Measurements from ENCODE around the gene CC2D1A. TPM values are rescaled to one million over a fixed set of nuclear protein-coding genes. Genes with fewer than 3 reads are reported as not detected.
"Not testable (repeated sequence)": the region's sequence is repeated elsewhere in the genome, so short reads cannot be mapped to it uniquely, and the experiment has no call there.

CC2D1A gene
- total RNA-seq, 1 experiment from 2014 or later = 22.8 TPM

DNA sequence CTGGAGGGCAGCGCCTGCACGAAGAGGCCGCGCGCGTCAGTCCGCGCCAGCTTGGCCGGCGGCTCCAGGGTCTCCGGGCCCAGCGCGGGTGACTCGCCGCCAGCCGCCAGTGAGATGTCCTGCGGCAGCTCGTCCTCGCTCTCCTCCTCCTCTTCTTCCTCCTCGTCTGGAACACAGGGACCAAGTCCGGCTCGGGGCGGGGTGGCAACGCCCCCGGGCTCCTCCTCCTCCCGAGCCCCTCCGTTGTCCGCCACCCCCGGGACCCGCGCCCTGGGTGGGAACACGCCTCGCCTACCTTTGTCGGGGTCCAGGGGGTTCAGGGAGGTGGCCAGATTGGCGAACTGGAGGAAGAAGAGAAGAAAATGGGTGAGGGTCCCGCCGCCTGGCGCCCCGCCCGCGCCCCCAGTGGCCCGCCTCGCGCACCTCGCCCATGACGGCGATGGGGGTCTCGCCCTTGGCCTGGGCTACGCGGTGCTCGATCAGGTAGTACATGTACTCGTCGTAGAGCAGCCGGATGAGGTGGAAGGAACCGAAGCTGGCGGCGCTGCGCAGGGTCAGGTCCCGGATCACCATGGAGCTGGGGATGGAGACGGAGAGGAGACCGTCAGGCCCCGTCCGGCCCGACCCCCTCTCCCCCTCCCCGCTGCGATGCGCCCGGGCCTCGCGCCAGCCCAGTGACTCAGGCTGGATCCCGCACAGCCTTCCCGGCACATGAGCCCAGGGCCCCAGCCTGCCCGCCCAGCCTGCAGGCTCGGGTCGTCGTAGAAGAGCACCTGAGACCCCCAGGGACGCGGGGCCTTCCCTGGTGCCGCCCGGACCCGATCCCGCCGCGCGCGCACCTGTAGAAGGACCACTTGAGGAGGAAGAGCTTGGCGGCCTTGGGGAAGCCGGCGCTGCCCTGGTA lies 57.0 kb downstream of the CC2D1A start:
- H3K4me3 ChIP-seq (ENCODE audit: insufficient read depth, low read depth, low read length) = peak overlapping the region; percentile 43; the same call in 1 of the 2 replicates
- H3K36me3 ChIP-seq (replicated peaks; ENCODE audit: control insufficient read depth, insufficient read depth, low read length) = peaks cover 5% of the 10 kb centered on the region
- no peaks in the 10 kb centered on the region for H3K27me3 ChIP-seq (ENCODE audit: control insufficient read depth, insufficient read depth, low read length)
- no peak for DNase-seq

DNA sequence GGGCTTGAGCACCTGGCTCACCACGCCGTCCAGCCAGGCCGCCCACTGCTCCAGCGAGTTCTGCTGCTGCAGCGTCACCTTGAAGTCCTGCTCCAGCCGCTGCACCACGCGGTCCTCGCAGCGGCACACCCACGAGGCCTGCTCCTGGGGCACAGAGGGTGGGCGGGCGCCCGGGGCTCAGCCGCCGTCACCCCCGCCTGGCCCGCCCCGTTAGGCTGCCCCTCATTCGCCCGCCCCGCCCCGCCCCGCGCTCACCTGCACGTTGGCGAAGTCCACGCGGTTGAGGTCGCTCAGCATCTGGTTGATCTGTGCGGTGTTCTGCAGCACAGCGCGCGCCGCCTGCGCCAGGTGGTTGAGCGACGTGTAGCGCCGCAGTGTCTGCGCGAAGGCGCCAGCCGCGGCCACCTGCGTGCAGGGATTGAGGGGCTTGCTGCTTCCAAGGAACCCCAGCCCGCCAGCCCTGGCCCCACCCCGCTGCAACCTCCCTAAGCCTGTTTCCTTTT lies 57.7 kb downstream of the CC2D1A start:
- H3K36me3 ChIP-seq (replicated peaks; ENCODE audit: control insufficient read depth, insufficient read depth, low read length) = peaks cover 5% of the 10 kb centered on the region
- H3K4me3 ChIP-seq (ENCODE audit: insufficient read depth, low read depth, low read length) = peak overlapping the region; percentile 43; the same call in 1 of the 2 replicates
- no peaks in the 10 kb centered on the region for H3K27me3 ChIP-seq (ENCODE audit: control insufficient read depth, insufficient read depth, low read length)
- no peak for DNase-seq

DNA sequence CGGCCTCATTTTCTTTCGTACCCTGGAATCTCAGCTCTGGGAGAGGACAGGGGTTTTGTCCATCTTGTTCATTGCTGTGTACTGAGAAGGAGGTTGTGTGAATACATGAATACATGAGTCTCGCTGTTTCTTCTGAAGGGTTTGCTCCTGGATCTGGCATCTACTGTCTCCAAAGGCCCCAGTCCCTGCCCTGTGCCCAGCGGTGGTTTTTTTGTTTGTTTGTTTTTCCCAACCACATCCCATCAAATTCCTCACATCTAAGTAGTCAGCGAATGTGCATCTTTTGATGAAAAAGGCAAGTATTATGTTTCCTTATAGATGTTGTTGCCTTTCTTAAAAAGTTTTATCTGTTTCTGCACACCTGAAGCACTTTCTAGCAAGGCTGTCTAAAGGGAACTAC lies 58.8 kb downstream of the CC2D1A start:
- H3K4me3 ChIP-seq (ENCODE audit: insufficient read depth, low read depth, low read length) = no peak overlapping the region
- no peaks in the 10 kb centered on the region for H3K27me3 ChIP-seq (ENCODE audit: control insufficient read depth, insufficient read depth, low read length)
- peak; percentile 5 for DNase-seq
- peaks cover 5% of the 10 kb centered on the region for H3K36me3 ChIP-seq (replicated peaks; ENCODE audit: control insufficient read depth, insufficient read depth, low read length)

DNA sequence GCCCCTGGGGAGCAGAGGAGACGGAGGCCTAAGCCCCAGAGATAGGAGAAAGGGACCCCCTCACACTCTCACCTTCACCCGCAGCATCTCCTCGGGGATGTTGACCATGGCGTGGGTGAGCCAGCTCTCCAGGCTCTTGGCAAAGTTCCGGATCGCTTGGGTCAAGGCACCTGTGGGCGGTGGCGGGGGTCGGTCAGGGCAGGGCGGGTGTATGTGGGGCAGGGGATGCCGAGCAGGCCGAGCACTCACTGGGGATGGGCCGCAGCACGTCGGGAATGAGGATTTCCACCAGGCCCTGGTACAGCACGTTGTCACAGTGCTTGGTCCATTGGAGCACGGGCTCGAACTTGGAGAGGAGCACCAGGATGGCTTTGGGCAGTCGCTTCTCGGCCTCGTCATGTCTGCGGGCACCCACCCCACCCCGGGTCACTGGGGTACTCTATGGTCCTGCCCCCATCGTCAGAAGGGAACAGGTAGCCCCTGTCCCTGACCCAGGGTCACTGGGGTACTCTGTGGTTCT lies 59.4 kb downstream of the CC2D1A start:
- Histone ChIP-seq H3K36me3 (replicated peaks; ENCODE audit: control insufficient read depth, insufficient read depth, low read length) (peaks cover 4% of the 10 kb centered on the region), H3K4me3 (ENCODE audit: insufficient read depth, low read depth, low read length) (no peak overlapping the region), H3K27me3 (ENCODE audit: control insufficient read depth, insufficient read depth, low read length) (no peaks in the 10 kb centered on the region)
- no peak for DNase-seq

- no peak overlapping the region for H3K4me3 ChIP-seq (ENCODE audit: insufficient read depth, low read depth, low read length)
- no peak for DNase-seq
- H3K27me3 ChIP-seq (ENCODE audit: control insufficient read depth, insufficient read depth, low read length) = no peaks in the 10 kb centered on the region
- peaks cover 1% of the 10 kb centered on the region; the same call in 1 of the 2 replicates for H3K36me3 ChIP-seq (replicated peaks; ENCODE audit: control insufficient read depth, insufficient read depth, low read length)
These were observed 60.1 kb downstream of the CC2D1A start for GRCh38 chr19:13965926-13966683.

- no peak for DNase-seq
- no peak overlapping the region for H3K4me3 ChIP-seq (ENCODE audit: insufficient read depth, low read depth, low read length)
- H3K36me3 ChIP-seq (replicated peaks; ENCODE audit: control insufficient read depth, insufficient read depth, low read length) = peaks cover 1% of the 10 kb centered on the region; the same call in 1 of the 2 replicates
- no peaks in the 10 kb centered on the region for H3K27me3 ChIP-seq (ENCODE audit: control insufficient read depth, insufficient read depth, low read length)
These were observed 60.7 kb downstream of the CC2D1A start for GRCh38 chr19:13966684-13967128.

DNA sequence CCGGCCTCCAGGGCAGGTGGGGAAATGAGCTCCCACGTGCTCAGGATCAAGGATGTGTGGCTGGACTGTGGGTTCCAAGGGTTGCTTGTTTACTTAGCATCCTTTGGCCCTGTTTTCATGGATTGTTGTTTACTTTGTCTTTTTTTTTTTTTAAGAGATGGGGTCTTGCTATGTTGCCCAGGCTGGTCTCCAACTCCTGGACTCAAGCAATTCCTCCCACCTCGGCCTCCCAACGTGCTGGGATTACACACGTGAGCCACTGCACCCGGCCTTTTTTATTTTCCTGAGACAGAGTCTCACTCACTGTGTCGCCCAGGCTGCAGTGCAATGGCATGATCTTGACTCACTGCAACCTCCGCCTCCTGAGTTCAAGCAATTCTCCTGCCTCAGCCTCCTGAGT lies 61.2 kb downstream of the CC2D1A start:
- not testable (repeated sequence) for H3K36me3 ChIP-seq (replicated peaks; ENCODE audit: control insufficient read depth, insufficient read depth, low read length); H3K27me3 ChIP-seq (ENCODE audit: control insufficient read depth, insufficient read depth, low read length); H3K4me3 ChIP-seq (ENCODE audit: insufficient read depth, low read depth, low read length)
- DNase-seq = peak; percentile 2

- H3K36me3 ChIP-seq (replicated peaks; ENCODE audit: control insufficient read depth, insufficient read depth, low read length) = peaks cover 1% of the 10 kb centered on the region
- no peak overlapping the region for H3K4me3 ChIP-seq (ENCODE audit: insufficient read depth, low read depth, low read length)
- no peak for DNase-seq
- H3K27me3 ChIP-seq (ENCODE audit: control insufficient read depth, insufficient read depth, low read length) = no peaks in the 10 kb centered on the region
These were observed 62.5 kb downstream of the CC2D1A start for GRCh38 chr19:13968383-13968935.

GRCh38 chr19:13968999-13969398 lies 63.0 kb downstream of the CC2D1A start:
- Histone ChIP-seq H3K4me3 (ENCODE audit: insufficient read depth, low read depth, low read length) (no peak overlapping the region), H3K36me3 (replicated peaks; ENCODE audit: control insufficient read depth, insufficient read depth, low read length) (peaks cover 1% of the 10 kb centered on the region), H3K27me3 (ENCODE audit: control insufficient read depth, insufficient read depth, low read length) (no peaks in the 10 kb centered on the region)
- DNase-seq = no peak

- DNase-seq = no peak
- H3K36me3 ChIP-seq (replicated peaks; ENCODE audit: control insufficient read depth, insufficient read depth, low read length) = peaks cover 1% of the 10 kb centered on the region
- no peak overlapping the region for H3K4me3 ChIP-seq (ENCODE audit: insufficient read depth, low read depth, low read length)
- no peaks in the 10 kb centered on the region for H3K27me3 ChIP-seq (ENCODE audit: control insufficient read depth, insufficient read depth, low read length)
These were observed 63.9 kb downstream of the CC2D1A start for GRCh38 chr19:13969897-13970296.

DNA sequence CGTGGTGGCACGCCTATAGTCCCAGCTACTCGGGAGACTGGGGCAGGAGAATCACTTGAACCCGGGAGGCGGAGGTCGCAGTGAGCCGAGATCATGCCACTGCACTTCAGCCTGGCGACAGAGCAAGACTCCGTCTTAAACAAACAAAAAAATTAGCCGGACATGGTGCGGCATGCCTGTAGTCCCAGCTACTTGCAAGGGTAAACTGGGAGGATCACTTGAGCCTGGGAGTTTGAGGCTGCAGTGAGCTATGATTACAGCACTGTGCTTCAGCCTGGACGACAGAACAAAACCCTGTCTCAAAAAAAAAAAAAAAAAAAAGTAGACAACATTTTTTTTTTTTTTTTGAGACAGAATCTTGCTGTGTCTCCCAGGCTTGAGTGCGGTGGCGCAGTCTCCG lies 65.9 kb downstream of the CC2D1A start:
- not testable (repeated sequence) for DNase-seq; H3K36me3 ChIP-seq (replicated peaks; ENCODE audit: control insufficient read depth, insufficient read depth, low read length); H3K27me3 ChIP-seq (ENCODE audit: control insufficient read depth, insufficient read depth, low read length); H3K4me3 ChIP-seq (ENCODE audit: insufficient read depth, low read depth, low read length)

- Histone ChIP-seq H3K36me3 (replicated peaks; ENCODE audit: control insufficient read depth, insufficient read depth, low read length) (peaks cover 1% of the 10 kb centered on the region), H3K27me3 (ENCODE audit: control insufficient read depth, insufficient read depth, low read length) (no peaks in the 10 kb centered on the region), H3K4me3 (ENCODE audit: insufficient read depth, low read depth, low read length) (no peak overlapping the region)
- DNase-seq = peak; percentile 2
These were observed 66.6 kb downstream of the CC2D1A start for GRCh38 chr19:13972368-13973155.

DNA sequence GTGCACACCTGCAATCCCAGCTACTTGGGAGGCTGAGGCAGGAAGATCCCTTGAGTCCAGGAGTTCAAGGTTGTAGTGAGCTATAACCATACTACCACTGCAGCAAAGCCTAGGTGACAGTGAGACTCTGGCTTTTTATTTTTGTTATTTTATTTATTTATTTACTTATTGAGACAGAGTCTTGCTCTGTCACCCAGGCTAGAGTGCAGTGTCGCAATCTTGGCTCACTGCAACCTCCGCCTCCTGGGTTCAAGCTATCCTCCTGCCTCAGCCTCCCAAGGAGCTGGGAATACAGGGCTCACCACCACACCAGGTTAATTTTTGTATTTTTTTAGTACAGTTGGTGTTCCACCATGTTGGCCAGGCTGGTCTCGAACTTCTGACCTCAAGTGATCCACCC lies 67.5 kb downstream of the CC2D1A start:
- not testable (repeated sequence) for H3K27me3 ChIP-seq (ENCODE audit: control insufficient read depth, insufficient read depth, low read length); DNase-seq; H3K36me3 ChIP-seq (replicated peaks; ENCODE audit: control insufficient read depth, insufficient read depth, low read length); H3K4me3 ChIP-seq (ENCODE audit: insufficient read depth, low read depth, low read length)

DNA sequence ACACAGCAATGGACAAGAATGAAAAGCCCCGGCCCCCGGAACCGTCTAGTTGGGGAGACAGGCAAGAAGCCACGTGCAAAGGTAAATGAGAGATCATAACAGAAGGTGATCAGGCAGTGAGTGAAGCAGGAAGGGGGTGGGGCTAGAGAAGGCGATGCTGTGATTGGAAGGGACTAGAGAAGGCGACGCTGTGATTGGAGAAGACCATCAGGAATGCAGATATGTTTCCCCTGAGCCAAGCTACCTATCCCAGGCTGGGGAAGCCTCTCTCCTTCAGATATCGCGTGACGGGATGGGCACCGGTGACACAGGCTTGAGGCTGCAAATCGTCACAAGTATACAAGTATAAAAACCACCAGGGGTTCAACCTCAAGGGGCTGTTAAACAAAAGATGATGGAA lies 68.1 kb downstream of the CC2D1A start:
- no peaks in the 10 kb centered on the region for H3K27me3 ChIP-seq (ENCODE audit: control insufficient read depth, insufficient read depth, low read length)
- H3K36me3 ChIP-seq (replicated peaks; ENCODE audit: control insufficient read depth, insufficient read depth, low read length) = peaks cover 1% of the 10 kb centered on the region
- peak; percentile 97 for DNase-seq
- H3K4me3 ChIP-seq (ENCODE audit: insufficient read depth, low read depth, low read length) = no peak overlapping the region
